Keratinocyte (primary cell): ENCODE data around the gene MYNN. TPM values are rescaled to one million over a fixed set of nuclear protein-coding genes. Genes with fewer than 3 reads are reported as not detected.

Experiments
- DNase-seq: peaks from one replicate; pipeline ENCODE4 v3.0.0-alpha.2; 2011; ENCODE audit warnings: low read depth, missing footprints, low spot score
- FAIRE-seq: peaks from 2 replicates; lab custom pipeline; 2011; peaks lifted over from hg19 to GRCh38; lab: Jason Lieb, UNC
- H2AFZ ChIP-seq: 2 replicates; pipeline ENCODE4 v1.6.0; 2012; ENCODE audit warnings: low read length, control low read depth, inconsistent platforms; ENCODE audit not compliant: control insufficient read depth
- H3K27ac ChIP-seq: 2 replicates; pipeline ENCODE4 v1.5.1; 2011; ENCODE audit warnings: low read length; ENCODE audit not compliant: control insufficient read depth, insufficient read depth
- H3K27me3 ChIP-seq: 3 replicates; pipeline ENCODE4 v1.6.0; 2011; ENCODE audit warnings: low read length; ENCODE audit not compliant: control insufficient read depth, insufficient read depth; ENCODE audit errors: extremely low read depth
- H3K36me3 ChIP-seq, 2 experiments: 2 replicates in 1 of 2; 3 replicates in 1 of 2; pipeline ENCODE4 v1.5.1; 2011; ENCODE audit warnings: low read length in 2 of 2, mild to moderate bottlenecking in 1 of 2; ENCODE audit not compliant: control insufficient read depth in 2 of 2, insufficient read depth in 2 of 2; ENCODE audit errors: extremely low read depth in 1 of 2
- H3K4me1 ChIP-seq: 3 replicates; pipeline ENCODE4 v1.5.1; 2011; ENCODE audit warnings: low read length; ENCODE audit not compliant: control insufficient read depth, insufficient read depth; ENCODE audit errors: extremely low read depth
- H3K4me2 ChIP-seq: 3 replicates; pipeline ENCODE4 v1.6.0; 2011; ENCODE audit warnings: low read depth, low read length; ENCODE audit not compliant: control insufficient read depth, insufficient read depth; ENCODE audit errors: extremely low read depth
- H3K4me3 ChIP-seq, 3 experiments: fragments of 200-600 bp in 1 of 3; sonication (generic) in 1 of 3; 2 replicates in 2 of 3; 3 replicates in 1 of 3; pipeline ENCODE4 v1.5.1; 2011 to 2016; ENCODE audit warnings: low read length in 3 of 3, mild to moderate bottlenecking in 3 of 3, control low read depth in 2 of 3, inconsistent platforms in 1 of 3, low read depth in 1 of 3, mixed read lengths in 1 of 3, mixed run types in 1 of 3, moderate library complexity in 1 of 3; ENCODE audit not compliant: control insufficient read depth in 2 of 3, insufficient read depth in 2 of 3; ENCODE audit errors: extremely low read depth in 1 of 3
- H3K79me2 ChIP-seq: 2 replicates; pipeline ENCODE4 v1.6.0; 2012; ENCODE audit warnings: low read length; ENCODE audit not compliant: control insufficient read depth, insufficient read depth
- H3K9ac ChIP-seq: 3 replicates; pipeline ENCODE4 v1.6.0; 2011; ENCODE audit warnings: low read length; ENCODE audit not compliant: control insufficient read depth, insufficient read depth; ENCODE audit errors: extremely low read depth
- H3K9me1 ChIP-seq: 3 replicates; pipeline ENCODE4 v1.6.0; 2011; ENCODE audit warnings: low read length; ENCODE audit not compliant: control insufficient read depth, insufficient read depth; ENCODE audit errors: extremely low read depth
- H3K9me3 ChIP-seq: 2 replicates; pipeline ENCODE4 v1.5.1; 2012; ENCODE audit warnings: low read depth, low read length; ENCODE audit not compliant: control insufficient read depth
- H4K20me1 ChIP-seq: 3 replicates; pipeline ENCODE4 v1.6.0; 2011; ENCODE audit warnings: low read length; ENCODE audit not compliant: control insufficient read depth, insufficient read depth; ENCODE audit errors: extremely low read depth
- EZH2 ChIP-seq: IDR thresholded peaks from one replicate; pipeline ENCODE4 v1.6.1; 2012; ENCODE audit warnings: inconsistent platforms, mild to moderate bottlenecking, low read length, moderate library complexity
- dilution Hi-C: fragments of 300-500 bp; cut with MboI; formaldehyde crosslinking; loops from one replicate; pipeline ENCODE4 v1.7.0; 2020; ENCODE audit warnings: low sequenced_read_pairs; ENCODE audit not compliant: extremely low pct_ligation_motif_present
- polyA plus RNA-seq, 5 experiments: library from polyadenylated mRNA; depleted of rRNA in 3 of 5; stranded (reverse) in 3 of 5; stranded (forward) in 1 of 5; unstranded in 1 of 5; fragments of >200 nt; gene quantifications; 1 replicate in 1 of 5; 2 replicates in 3 of 5; 3 replicates in 1 of 5; pipeline versions ENCODE4 v1.2.1 to v1.2.3, GENCODE V29; 2011 to 2012; ENCODE audit warnings: missing spikeins in 2 of 5, low read depth in 1 of 5, low replicate concordance in 1 of 5
- TF ChIP-seq, protein P1 (sequence below), 3 experiments: IDR thresholded peaks in 1 of 3; conservative IDR thresholded peaks in 1 of 3; optimal IDR thresholded peaks in 1 of 3; 2 replicates in 2 of 3; 3 replicates in 1 of 3; pipeline versions ENCODE3 to v1.5.1; 2011; ENCODE audit warnings: low read length in 3 of 3, mild to moderate bottlenecking in 3 of 3, moderate library complexity in 2 of 3, control low read depth in 1 of 3, inconsistent platforms in 1 of 3; ENCODE audit not compliant: insufficient read depth in 2 of 3; ENCODE audit errors: extremely low read depth in 1 of 3

MYNN gene
- polyA plus RNA-seq, 1 donor (not counting 4 experiments of a cell fraction or from before 2014, with no cell fraction given), result 16.9 TPM

DNA sequence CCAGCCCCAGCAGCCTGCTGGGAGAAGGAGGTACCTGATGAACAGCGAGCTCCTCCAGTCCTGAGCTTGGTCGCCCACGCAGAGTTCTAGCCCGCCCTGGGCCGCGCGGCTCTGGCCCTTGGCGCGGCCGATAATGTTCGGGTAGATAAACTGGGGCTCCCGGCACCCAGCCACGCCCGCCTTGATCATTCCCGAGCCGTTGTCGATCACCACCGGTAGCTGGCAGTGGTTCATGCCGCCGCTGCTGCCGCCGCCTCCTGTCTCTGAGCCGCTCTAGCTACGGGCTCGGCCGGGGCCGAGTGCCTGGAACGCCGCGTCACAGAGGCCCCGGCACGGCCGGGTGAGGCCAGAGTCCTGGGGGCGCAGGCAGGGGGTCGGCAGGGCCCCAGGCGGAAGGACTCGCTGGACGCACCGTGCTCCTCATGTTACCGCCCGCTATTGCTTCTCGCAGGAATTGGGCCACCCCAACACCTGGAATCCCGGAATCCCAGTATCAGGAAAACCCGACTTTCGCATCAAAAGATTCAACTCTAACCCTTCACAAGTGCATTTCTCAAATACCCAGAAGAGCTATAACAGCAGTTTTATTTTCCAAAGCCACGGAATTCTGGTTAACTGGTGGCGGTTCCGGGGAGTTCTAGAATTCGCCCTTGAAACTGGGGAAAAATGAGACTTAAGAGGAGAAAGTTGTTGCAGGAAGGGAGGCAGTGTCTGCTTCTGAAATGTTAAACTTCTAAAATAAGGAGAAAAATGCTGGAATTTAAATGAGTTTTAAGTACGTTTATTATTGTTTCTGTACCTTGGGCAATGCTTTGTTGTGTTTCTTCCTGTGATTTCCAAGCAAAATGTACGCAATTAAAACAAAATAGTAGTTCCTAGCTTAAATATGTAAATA, 3.7 kb upstream of the MYNN start, which contains the start of gene ACTRT3:
Gene ACTRT3, minus strand, starts transcription at position 275 of the 895 bp plus-strand sequence. Its CDS starts 41 bp downstream, at position 234.
- TF ChIP-seq, protein P1, sequence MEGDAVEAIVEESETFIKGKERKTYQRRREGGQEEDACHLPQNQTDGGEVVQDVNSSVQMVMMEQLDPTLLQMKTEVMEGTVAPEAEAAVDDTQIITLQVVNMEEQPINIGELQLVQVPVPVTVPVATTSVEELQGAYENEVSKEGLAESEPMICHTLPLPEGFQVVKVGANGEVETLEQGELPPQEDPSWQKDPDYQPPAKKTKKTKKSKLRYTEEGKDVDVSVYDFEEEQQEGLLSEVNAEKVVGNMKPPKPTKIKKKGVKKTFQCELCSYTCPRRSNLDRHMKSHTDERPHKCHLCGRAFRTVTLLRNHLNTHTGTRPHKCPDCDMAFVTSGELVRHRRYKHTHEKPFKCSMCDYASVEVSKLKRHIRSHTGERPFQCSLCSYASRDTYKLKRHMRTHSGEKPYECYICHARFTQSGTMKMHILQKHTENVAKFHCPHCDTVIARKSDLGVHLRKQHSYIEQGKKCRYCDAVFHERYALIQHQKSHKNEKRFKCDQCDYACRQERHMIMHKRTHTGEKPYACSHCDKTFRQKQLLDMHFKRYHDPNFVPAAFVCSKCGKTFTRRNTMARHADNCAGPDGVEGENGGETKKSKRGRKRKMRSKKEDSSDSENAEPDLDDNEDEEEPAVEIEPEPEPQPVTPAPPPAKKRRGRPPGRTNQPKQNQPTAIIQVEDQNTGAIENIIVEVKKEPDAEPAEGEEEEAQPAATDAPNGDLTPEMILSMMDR (optimal IDR thresholded peaks at IDR 0.05 in 1 of 3, IDR thresholded peaks at IDR 0.05 in 1 of 3, conservative IDR thresholded peaks at IDR 0.05 in 1 of 3; ENCODE audit: extremely low read depth in 1 of 3, insufficient read depth in 2 of 3, low read length in 3 of 3), result peak in 2 of 3 experiments; percentile 24 to 26
- no peak for TF ChIP-seq EZH2
- Histone ChIP-seq H3K4me1 (peaks cover 6% of the 10 kb centered on the region), H3K27ac (peak within 1 kb of the TSS; percentile 58), H3K79me2 (peaks cover 13% of the 10 kb centered on the region), H3K9ac (peak within 1 kb of the TSS; percentile 72), H3K9me1 (no peaks in the 10 kb centered on the region), H2AFZ (peak within 1 kb of the TSS; percentile 62), H4K20me1 (no peaks in the 10 kb centered on the region), H3K4me3 (peak within 1 kb of the TSS; percentile 64 to 76 (median 65)), H3K4me2 (peak within 1 kb of the TSS; percentile 57), H3K36me3 (no peaks in the 10 kb centered on the region), H3K27me3 (no peaks in the 10 kb centered on the region), H3K9me3 (no peaks in the 10 kb centered on the region)
- dilution Hi-C loops, result no loop called here
- no peak for FAIRE-seq
- DNase-seq, result no peak

DNA sequence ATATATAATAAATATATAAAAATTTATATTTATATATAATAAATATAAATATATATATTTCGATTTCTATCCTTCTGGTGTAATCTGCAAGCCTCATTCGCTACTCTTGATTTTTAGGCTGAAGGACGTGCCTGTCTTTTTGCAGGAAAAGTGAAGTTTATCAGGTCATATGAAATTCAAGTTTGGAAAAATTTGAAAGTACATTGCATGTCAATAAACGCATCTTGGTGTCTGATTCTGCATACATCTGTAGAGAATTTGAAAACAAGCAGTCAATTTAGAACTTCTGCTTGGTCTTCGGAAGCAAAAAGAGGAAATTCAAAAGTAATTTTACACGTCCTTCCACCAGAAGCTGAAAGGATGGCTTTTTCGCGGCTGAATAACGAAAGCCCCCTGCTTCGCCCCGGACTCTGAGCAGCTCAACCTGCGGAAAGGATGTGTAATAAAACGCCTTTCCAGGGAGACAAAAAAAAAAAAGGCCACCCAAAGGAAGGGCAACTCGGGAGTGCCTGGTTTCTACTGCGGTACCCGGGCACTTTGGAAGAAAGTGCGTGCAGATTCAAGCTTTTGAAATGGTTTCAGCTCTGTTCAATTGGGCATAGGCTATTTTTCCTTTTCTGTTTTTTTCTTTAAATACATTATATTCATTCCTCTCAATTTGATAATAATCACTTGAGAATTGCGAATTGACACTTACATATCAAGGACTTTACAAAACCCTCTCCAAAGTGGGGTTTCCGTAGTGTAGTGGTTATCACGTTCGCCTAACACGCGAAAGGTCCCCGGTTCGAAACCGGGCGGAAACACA, 1.5 kb upstream of the MYNN start:
- Histone ChIP-seq H3K36me3 (peaks cover 3 to 12% of the 10 kb centered on the region in 2 experiments), H2AFZ (peak overlapping the region; percentile 84), H3K9me1 (no peaks in the 10 kb centered on the region), H3K9me3 (no peaks in the 10 kb centered on the region), H4K20me1 (no peaks in the 10 kb centered on the region), H3K27ac (peak overlapping the region; percentile 98), H3K9ac (peak overlapping the region; percentile 99), H3K27me3 (no peaks in the 10 kb centered on the region), H3K4me3 (peak overlapping the region; percentile 75 to 97 (median 76)), H3K79me2 (peaks cover 32% of the 10 kb centered on the region), H3K4me1 (peaks cover 18% of the 10 kb centered on the region), H3K4me2 (peak overlapping the region; percentile 93)
- TF ChIP-seq, protein P1 (optimal IDR thresholded peaks at IDR 0.05 in 1 of 3, IDR thresholded peaks at IDR 0.05 in 1 of 3, conservative IDR thresholded peaks at IDR 0.05 in 1 of 3; ENCODE audit: extremely low read depth in 1 of 3, insufficient read depth in 2 of 3, low read length in 3 of 3), result no peak
- no peak for TF ChIP-seq EZH2
- peak; percentile 13 for FAIRE-seq
- peak; percentile 33 for DNase-seq
- dilution Hi-C loops, result no loop called here
